Karpas-422 (cell line): ENCODE data around the gene SDHB. TPM values are rescaled to one million over a fixed set of nuclear protein-coding genes. Genes with fewer than 3 reads are reported as not detected.

Experiments
- DNase-seq: peaks from one replicate; pipeline ENCODE4 v3.0.0-alpha.2; 2015
- H2AFZ ChIP-seq: fragments of 200-600 bp; sonication (generic); 2 replicates; pipeline ENCODE4 v1.6.1; 2014; ENCODE audit warnings: antibody characterized with exemption, low read length, mixed read lengths
- H3K27ac ChIP-seq: fragments of 200-600 bp; sonication (generic); 2 replicates; pipeline ENCODE4 v1.5.1; 2014; ENCODE audit warnings: mild to moderate bottlenecking, low read length, moderate library complexity
- H3K27me3 ChIP-seq: fragments of 200-600 bp; sonication (generic); 2 replicates; pipeline ENCODE4 v1.6.1; 2014; ENCODE audit warnings: low read length, mixed read lengths
- H3K36me3 ChIP-seq: fragments of 200-600 bp; sonication (generic); 2 replicates; pipeline ENCODE4 v1.6.1; 2014; ENCODE audit warnings: low read length, mixed read lengths; ENCODE audit not compliant: insufficient read depth
- H3K4me1 ChIP-seq: fragments of 200-600 bp; sonication (generic); 2 replicates; pipeline ENCODE4 v1.6.1; 2014; ENCODE audit warnings: mild to moderate bottlenecking, low read length, mixed read lengths
- H3K4me2 ChIP-seq: fragments of 200-600 bp; sonication (generic); 2 replicates; pipeline ENCODE4 v1.6.1; 2014; ENCODE audit warnings: low read length, low read depth, mild to moderate bottlenecking; ENCODE audit not compliant: poor library complexity, severe bottlenecking
- H3K4me3 ChIP-seq: fragments of 200-600 bp; sonication (generic); 2 replicates; pipeline ENCODE4 v1.5.1; 2014; ENCODE audit warnings: mild to moderate bottlenecking, antibody characterized with exemption, low read length, mixed read lengths
- H3K79me2 ChIP-seq: fragments of 200-600 bp; sonication (generic); 2 replicates; pipeline ENCODE4 v1.6.1; 2014; ENCODE audit warnings: mild to moderate bottlenecking, low read length, mixed read lengths
- H3K9ac ChIP-seq: fragments of 200-600 bp; sonication (generic); 2 replicates; pipeline ENCODE4 v1.6.0; 2014; ENCODE audit warnings: low read length
- H3K9me2 ChIP-seq: fragments of 200-600 bp; sonication (generic), shearing (Covaris generic); replicated peaks from 2 replicates; pipeline ENCODE4 v1.6.0; 2014; ENCODE audit warnings: mild to moderate bottlenecking, low read length, moderate library complexity; ENCODE audit not compliant: insufficient read depth
- H3K9me3 ChIP-seq: fragments of 300-700, 200-600 bp; sonication (generic); 2 replicates; pipeline ENCODE4 v1.6.1; 2014; ENCODE audit warnings: low read length, mixed read lengths
- H4K20me1 ChIP-seq: fragments of 200-600 bp; sonication (generic); 2 replicates; pipeline ENCODE4 v1.6.1; 2014; ENCODE audit warnings: mild to moderate bottlenecking, antibody characterized with exemption, low read length, low read depth; ENCODE audit not compliant: insufficient read depth
- total RNA-seq: library from RNA; depleted of rRNA; stranded (reverse); fragments of >200 nt; shearing (Covaris generic); gene quantifications from 2 replicates; pipeline ENCODE4 v1.2.3, GENCODE V29; 2014; ENCODE audit warnings: low replicate concordance

Gene SDHB
- total RNA-seq, 1 experiment from 2014 or later: 157 TPM

DNA sequence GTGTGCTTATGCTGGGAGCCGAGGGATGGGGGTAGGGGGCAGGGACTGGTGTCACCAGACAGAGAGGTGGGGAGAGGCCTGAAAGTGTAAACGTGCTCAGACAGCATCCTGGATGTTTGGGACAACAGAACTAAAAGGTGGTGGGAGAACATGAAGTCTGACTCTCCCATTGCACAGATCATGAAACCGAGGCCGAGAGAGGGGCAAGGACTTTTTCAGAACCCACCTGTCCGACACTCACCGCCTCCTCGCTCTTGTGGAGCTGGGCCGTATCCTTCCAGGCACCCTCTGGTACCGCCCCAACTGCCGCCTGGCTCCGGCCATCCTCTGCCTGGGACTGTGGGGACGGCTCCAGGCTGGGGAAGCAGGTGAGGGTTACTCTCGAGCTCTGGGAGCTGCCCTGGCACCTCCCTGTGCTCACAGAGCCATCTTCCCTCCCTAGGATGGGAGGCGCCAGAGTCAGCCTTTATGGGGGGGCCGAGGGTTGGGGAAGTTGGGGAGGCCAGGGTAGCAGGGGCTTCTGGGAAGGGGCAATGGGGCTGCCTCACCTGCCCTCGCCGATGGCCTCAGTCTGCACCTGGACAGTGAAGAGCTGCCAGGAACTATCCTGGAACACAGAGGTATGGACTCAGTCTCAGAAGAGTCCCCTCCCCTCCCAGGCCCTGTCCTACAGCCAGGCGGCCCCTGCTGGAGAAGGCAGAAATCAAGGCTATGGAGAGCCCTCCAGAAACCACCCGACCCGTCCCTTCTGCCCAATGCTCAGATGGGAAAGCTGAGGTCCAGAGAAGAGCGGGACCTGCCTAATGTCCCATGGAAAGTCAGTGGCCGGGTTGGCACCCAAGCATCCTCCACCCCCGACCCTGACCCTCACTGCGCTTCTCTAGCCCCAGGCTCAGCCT is 49.1 kb downstream of the SDHB start:
- no peak for DNase-seq
- H3K27me3 ChIP-seq: no peaks in the 10 kb centered on the region
- peaks cover 3% of the 10 kb centered on the region; the same call in 1 of the 2 replicates for H4K20me1 ChIP-seq
- no peak overlapping the region for H3K27ac ChIP-seq
- no peak overlapping the region for H2AFZ ChIP-seq
- H3K4me1 ChIP-seq: peaks cover 2% of the 10 kb centered on the region; the same call in 1 of the 2 replicates
- no peak overlapping the region for H3K4me3 ChIP-seq
- H3K9me2 ChIP-seq: no peaks in the 10 kb centered on the region
- H3K4me2 ChIP-seq: no peak overlapping the region
- H3K79me2 ChIP-seq: no peaks in the 10 kb centered on the region
- H3K36me3 ChIP-seq: no peaks in the 10 kb centered on the region
- no peak overlapping the region for H3K9ac ChIP-seq
- no peaks in the 10 kb centered on the region for H3K9me3 ChIP-seq

DNA sequence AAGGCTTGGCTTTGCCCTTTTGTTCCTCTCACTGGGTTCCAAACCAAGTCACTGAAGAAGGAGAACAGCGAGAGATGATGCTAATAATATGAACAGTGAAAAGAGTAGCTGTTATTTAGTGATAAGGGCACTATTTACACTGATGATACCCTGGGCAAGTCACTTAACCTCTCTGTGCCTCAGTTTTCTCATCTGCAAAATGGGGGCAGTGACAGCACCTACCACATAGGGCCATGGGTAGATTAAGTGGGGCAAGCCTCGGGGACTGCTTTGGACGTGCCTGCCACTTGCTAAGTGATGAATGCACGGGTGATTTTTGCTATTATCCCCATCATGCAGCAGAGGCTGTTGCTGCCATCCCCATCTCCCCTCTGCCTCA is 51.3 kb downstream of the SDHB start:
- Histone ChIP-seq H3K9me2 (no peaks in the 10 kb centered on the region), H3K9me3 (no peaks in the 10 kb centered on the region), H3K27ac (no peak overlapping the region), H3K9ac (no peak overlapping the region), H4K20me1 (no peaks in the 10 kb centered on the region), H2AFZ (no peak overlapping the region), H3K79me2 (no peaks in the 10 kb centered on the region), H3K36me3 (no peaks in the 10 kb centered on the region), H3K4me2 (no peak overlapping the region), H3K4me1 (no peaks in the 10 kb centered on the region), H3K4me3 (no peak overlapping the region), H3K27me3 (no peaks in the 10 kb centered on the region)
- DNase-seq: no peak

DNA sequence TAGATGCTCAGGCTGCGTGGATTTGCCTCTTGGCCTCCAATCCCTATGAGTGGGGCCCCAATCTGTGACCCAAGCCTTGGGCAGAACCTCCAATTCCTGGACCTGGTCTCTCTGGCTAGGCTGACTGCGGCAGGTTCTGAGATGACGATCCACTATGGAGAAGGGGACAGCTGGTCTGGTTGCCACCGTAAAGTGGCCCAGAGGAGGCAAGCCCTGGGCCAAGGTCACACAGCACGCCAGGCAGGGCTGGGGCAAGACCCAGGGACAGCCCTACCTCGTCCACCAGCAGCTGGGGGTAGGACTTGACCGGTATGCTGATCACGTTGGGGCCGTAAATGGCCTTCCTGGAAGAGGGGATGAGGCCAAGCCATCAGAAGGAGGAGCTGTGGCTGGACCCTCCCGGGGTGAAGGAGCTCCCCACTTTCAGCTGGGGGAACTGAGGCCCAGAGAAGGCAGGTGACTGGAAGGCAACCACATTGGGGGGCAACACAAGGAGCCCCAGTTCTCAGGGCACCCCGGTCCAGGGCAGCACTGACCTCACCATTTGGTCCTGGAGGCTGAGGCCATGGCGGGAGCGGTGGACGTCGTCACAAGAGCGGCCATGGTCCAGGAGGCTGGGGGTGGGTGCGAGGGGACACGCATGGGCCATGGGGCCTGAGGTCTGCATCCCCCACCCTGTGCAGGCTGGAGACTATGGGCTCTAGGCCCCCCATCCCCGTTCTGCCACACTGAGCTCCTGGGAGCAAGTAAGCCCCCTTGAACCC is 51.9 kb downstream of the SDHB start:
- Histone ChIP-seq H3K36me3 (no peaks in the 10 kb centered on the region), H3K9me3 (no peaks in the 10 kb centered on the region), H3K27ac (no peak overlapping the region), H4K20me1 (no peaks in the 10 kb centered on the region), H3K27me3 (no peaks in the 10 kb centered on the region), H3K4me1 (no peaks in the 10 kb centered on the region), H3K9me2 (no peaks in the 10 kb centered on the region), H3K4me3 (no peak overlapping the region), H3K79me2 (no peaks in the 10 kb centered on the region), H2AFZ (no peak overlapping the region), H3K9ac (no peak overlapping the region), H3K4me2 (no peak overlapping the region)
- DNase-seq: no peak

DNA sequence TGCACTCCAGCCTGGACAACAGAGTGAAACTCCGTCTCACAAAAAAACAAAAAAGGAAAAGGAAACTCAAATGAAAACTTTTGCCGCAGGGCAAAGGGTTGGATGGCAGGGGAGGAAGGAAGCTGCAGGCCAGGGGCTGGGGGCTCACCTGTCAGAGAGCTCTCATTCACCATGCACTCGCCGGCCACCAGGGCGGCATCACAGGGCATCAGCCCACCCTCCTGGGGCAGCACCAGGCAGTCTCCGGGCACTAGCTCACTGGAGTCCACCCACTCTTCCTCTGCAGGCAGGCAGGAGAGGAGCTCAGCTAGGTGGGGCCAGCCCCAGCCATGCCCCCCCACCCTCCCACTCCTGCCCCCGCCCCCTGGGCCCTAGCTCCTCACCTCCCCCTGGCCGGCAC is 54.0 kb downstream of the SDHB start:
- Histone ChIP-seq H3K27ac (no peak overlapping the region), H2AFZ (no peak overlapping the region), H3K79me2 (no peaks in the 10 kb centered on the region), H3K27me3 (no peaks in the 10 kb centered on the region), H3K4me1 (no peaks in the 10 kb centered on the region), H3K4me3 (no peak overlapping the region), H3K4me2 (no peak overlapping the region), H3K9ac (no peak overlapping the region), H3K9me3 (no peaks in the 10 kb centered on the region), H3K9me2 (no peaks in the 10 kb centered on the region), H4K20me1 (no peaks in the 10 kb centered on the region), H3K36me3 (no peaks in the 10 kb centered on the region)
- DNase-seq: no peak

DNA sequence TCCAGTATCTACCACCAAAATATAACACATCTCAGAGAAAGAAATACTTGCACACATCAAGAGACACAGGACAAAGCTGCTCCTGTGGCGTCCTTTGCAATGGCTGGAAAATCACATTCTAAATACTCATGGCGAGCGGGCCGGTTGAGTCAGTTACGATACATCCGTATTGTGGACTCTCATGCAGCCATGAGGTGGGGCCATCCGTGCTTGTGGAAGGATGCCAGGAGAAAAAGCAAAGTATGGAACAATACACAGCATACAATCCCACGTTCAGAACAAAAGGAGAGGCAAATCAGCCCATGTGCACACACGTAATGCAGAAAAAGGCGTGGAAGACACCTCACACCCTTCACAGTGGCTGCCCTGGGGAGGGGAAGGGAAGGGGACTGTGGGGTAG is 55.2 kb downstream of the SDHB start:
- Histone ChIP-seq H3K27me3 (no peaks in the 10 kb centered on the region), H3K4me2 (no peak overlapping the region), H3K36me3 (no peaks in the 10 kb centered on the region), H3K27ac (no peak overlapping the region), H3K9ac (no peak overlapping the region), H3K4me1 (no peaks in the 10 kb centered on the region), H3K9me2 (no peaks in the 10 kb centered on the region), H3K4me3 (no peak overlapping the region), H3K79me2 (no peaks in the 10 kb centered on the region), H2AFZ (no peak overlapping the region), H4K20me1 (no peaks in the 10 kb centered on the region), H3K9me3 (no peaks in the 10 kb centered on the region)
- no peak for DNase-seq

DNA sequence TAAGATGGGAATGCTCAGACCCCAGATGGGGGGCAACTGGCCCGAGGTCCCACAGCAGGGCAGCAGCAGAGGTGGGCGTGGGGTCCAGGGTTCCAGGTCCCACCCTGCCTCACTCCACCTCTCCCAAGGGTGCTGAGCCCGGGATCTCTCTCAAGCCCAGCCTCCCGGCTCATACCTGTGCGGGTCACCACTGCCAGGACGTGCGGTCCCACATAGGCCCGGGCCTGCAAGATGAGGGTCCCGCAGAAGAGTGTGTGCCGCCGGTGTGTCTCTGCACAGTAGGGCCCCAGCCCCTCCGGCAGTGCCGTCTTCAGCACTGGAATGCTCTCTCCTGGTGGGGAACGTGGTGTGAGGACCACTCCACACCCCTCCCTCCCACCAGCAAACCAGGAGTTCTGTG is 57.0 kb downstream of the SDHB start:
- Histone ChIP-seq H3K9ac (no peak overlapping the region), H4K20me1 (no peaks in the 10 kb centered on the region), H3K27ac (no peak overlapping the region), H2AFZ (no peak overlapping the region), H3K27me3 (no peaks in the 10 kb centered on the region), H3K79me2 (no peaks in the 10 kb centered on the region), H3K9me2 (no peaks in the 10 kb centered on the region), H3K36me3 (no peaks in the 10 kb centered on the region), H3K4me1 (no peaks in the 10 kb centered on the region), H3K4me3 (no peak overlapping the region), H3K4me2 (no peak overlapping the region), H3K9me3 (no peaks in the 10 kb centered on the region)
- no peak for DNase-seq

DNA sequence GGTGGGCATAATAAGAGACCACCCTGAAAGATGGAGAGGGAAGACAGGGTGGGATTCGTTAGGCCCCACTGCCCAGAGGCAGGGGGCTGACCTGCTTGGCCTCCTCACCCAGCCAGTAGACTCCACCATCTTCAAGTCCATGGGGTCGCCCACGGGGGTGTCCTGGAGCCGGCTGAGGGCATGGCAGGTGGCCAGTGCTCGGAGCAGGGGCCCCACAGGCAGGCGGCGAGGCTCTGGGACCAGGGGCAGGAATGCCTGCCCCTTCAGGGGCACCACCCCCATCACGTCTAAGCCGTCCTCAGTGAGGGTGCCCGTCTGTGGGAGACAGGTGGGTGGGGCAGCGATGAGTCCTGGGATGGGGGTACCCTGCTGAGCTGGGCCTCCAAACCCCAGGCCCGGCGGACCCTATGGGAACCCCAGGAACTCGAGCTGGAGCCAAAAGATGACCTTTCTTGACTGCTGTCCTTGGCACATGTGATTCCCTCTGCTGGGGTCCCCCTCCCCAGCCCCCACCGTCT is 60.3 kb downstream of the SDHB start:
- H3K4me3 ChIP-seq: no peak overlapping the region
- H2AFZ ChIP-seq: no peak overlapping the region
- no peaks in the 10 kb centered on the region for H3K9me2 ChIP-seq
- no peaks in the 10 kb centered on the region for H3K27me3 ChIP-seq
- no peak overlapping the region for H3K27ac ChIP-seq
- no peaks in the 10 kb centered on the region for H3K36me3 ChIP-seq
- no peaks in the 10 kb centered on the region for H3K9me3 ChIP-seq
- no peaks in the 10 kb centered on the region for H3K79me2 ChIP-seq
- H4K20me1 ChIP-seq: no peaks in the 10 kb centered on the region
- H3K4me2 ChIP-seq: no peak overlapping the region
- H3K4me1 ChIP-seq: no peaks in the 10 kb centered on the region
- no peak for DNase-seq
- H3K9ac ChIP-seq: no peak overlapping the region

DNA sequence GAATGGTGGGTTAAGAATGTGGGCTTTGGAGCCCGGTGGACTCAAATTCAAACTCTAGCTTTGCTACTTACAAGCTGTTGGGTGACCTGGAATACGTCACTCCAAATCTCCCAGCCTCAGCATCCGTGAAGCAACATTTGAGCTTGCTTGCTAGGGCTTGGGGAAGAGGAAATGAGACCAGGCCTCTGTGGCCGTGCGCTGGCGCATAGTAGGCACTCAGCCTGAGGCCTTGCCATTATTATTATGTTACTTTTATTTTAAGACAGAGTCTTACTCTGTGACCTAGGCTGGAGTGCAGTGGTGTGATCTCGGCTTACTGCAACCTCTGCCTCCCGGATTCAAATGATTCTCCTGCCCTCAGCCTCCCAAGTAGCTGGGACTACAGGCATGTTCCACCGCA is 61.2 kb downstream of the SDHB start:
- Histone ChIP-seq H3K9me2 (no peaks in the 10 kb centered on the region), H3K36me3 (no peaks in the 10 kb centered on the region)
- DNase-seq: no peak

More for the DNA sequence above, 61.2 kb downstream of the SDHB start:
- no peaks in the 10 kb centered on the region for H3K79me2 ChIP-seq
- no peaks in the 10 kb centered on the region for H3K27me3 ChIP-seq
- H2AFZ ChIP-seq: no peak overlapping the region
- H3K27ac ChIP-seq: no peak overlapping the region
- H3K4me3 ChIP-seq: no peak overlapping the region
- no peaks in the 10 kb centered on the region for H3K9me3 ChIP-seq
- no peaks in the 10 kb centered on the region for H4K20me1 ChIP-seq
- no peaks in the 10 kb centered on the region for H3K4me1 ChIP-seq
- H3K4me2 ChIP-seq: no peak overlapping the region
- no peak overlapping the region for H3K9ac ChIP-seq
